Breast epithelium (tissue), 3 donors: ENCODE data around the gene MAST4.

Source experiments
- POLR2A ChIP-seq: fragments of 450-650 bp; IDR thresholded peaks from one replicate; pipeline ENCODE4 v1.6.1; 2016; ENCODE audit warnings: antibody characterized with exemption, mild to moderate bottlenecking, moderate library complexity
- POLR2AphosphoS5 ChIP-seq, 3 donors: sonication (generic); formaldehyde crosslinking; IDR thresholded peaks; one replicate each; pipeline ENCODE4 v1.6.1; 2017; ENCODE audit warnings: antibody characterized with exemption in 3 of 3
- TF ChIP-seq, protein P1 (sequence below), 3 donors: fragments of 450-650 bp; IDR thresholded peaks; one replicate each; pipeline ENCODE4 v1.5.1; 2016 to 2017; ENCODE audit warnings: antibody characterized with exemption in 3 of 3, mild to moderate bottlenecking in 3 of 3, moderate library complexity in 3 of 3

DNA sequence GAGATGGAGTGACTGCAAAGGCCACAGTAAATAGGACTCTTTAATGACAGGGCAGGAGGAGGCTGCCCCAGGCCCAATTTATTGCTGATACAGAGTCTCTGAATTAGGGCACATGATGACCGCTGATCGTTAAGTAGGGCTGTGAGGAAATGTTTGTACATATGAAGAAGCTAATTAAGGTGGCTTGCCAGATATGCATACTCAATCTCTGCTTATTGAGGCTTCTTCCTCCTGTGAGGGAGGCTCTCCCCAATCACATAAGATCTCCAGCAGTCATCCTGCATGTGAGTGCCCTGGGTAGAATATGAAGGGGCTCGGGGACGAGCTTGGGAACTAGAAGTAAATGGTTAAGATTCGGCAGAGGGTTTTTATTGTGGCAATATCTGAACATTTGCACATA is 608.6 kb downstream of the MAST4 start:
- TF ChIP-seq, protein P1, sequence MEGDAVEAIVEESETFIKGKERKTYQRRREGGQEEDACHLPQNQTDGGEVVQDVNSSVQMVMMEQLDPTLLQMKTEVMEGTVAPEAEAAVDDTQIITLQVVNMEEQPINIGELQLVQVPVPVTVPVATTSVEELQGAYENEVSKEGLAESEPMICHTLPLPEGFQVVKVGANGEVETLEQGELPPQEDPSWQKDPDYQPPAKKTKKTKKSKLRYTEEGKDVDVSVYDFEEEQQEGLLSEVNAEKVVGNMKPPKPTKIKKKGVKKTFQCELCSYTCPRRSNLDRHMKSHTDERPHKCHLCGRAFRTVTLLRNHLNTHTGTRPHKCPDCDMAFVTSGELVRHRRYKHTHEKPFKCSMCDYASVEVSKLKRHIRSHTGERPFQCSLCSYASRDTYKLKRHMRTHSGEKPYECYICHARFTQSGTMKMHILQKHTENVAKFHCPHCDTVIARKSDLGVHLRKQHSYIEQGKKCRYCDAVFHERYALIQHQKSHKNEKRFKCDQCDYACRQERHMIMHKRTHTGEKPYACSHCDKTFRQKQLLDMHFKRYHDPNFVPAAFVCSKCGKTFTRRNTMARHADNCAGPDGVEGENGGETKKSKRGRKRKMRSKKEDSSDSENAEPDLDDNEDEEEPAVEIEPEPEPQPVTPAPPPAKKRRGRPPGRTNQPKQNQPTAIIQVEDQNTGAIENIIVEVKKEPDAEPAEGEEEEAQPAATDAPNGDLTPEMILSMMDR (IDR thresholded peaks at IDR 0.05) = no peak
- TF ChIP-seq POLR2A = no peak
- no peak for TF ChIP-seq POLR2AphosphoS5 (IDR thresholded peaks at IDR 0.05)
